Measurements from ENCODE around the gene SND1.

Gene SND1

DNA sequence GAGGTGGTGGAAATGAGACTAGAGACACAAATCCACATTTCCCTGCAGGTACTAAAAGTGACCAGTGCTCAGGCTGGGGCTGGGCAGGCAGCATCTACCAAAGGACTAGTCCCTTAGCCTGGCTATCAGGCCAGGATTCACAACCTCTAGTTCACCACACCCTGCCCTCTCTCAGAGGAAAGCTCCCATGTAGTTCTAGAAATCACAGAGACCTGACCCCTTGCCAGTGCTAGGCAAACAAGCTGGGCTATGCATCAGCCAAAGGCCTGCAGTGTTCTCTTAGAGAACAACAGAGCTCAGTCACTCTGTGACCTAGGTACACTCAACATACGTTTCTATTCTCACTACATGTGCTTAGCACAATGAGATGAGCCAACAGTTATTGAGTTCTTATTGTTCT is 405.9 kb downstream of the SND1 start:
- no peak for DNase-seq

DNA sequence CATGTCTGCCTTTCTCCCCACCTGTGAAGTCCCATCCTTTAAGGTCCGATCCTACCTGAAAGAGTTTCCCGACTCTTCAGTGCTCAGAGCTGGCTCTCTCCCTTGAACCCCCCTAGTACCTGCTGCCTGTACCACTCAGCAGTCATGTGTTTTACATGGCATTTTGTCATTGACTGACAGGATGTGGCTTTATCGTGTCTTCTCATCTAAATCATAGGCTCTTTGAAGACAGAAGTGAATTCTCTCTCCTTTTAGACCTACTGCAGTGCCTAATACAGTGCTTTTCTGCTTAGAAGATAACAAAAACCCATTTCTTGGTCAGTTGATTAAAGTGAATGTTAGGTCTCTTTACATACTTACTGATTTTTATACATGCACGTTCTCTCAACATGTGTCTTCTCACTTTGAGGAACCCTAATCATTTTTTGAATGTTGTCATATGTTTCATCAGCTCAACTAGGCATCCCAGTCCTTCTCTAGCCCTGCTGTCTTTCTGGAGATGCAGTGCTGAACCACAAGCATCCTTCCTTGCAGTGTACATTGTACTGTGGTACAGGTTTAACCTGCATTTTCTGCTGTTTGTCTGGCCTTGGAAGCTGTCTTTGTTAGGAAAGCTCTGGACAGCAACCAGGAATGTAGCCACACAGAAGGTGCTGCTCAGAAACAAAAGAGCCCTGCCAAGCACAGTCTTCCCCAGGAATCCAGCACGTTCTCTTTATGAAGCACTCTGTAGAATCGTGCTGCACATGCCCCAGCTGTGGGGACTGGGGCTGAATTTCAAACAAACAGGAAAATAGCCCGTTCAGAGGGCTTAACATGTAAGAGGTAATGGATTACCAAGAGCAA is 407.4 kb downstream of the SND1 start:
- DNase-seq = no peak

DNA sequence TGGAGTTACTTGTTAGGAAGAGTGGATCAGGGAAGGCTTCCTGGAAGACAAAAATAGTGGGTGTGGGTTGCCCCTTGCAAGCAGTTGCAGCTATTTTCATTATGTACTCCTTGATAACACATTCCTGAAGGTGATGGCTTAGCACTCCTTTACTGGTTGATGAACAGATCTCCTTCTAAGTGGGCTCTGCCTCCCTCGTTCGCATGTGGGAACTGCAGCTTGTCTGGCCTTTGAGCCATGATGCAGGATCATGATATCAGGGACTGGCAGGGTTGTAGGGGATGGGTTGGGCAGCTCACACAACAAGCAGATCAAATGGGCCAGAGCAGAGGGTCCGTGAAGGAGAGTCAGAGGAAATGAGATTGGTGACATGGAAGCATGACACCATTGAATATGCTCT is 408.0 kb downstream of the SND1 start:
- DNase-seq = no peak

- DNase-seq = no peak
Measured at GRCh38 chr7:128063088-128063487, 411.1 kb downstream of the SND1 start.

- no peak for DNase-seq
Measured at GRCh38 chr7:128065872-128066271, 413.9 kb downstream of the SND1 start.

DNA sequence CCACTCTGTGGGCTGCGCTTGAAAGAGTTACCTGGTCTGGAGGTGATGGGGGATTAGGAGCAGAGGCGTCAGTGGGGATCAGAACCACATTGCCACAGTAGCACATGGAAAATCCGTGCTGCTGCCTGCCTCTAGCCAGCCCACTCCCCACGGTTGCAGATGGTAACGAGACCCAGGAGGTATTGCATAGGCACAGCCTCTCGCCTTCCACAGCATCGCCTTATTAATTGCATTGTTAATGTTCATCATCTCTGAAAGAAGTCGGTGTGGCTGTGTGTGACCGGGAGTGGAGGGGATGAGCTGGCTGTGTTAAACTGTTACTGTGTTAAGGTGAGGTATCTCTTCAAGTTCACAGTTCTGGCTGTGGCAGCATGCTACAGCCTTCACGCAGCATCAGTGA is 414.4 kb downstream of the SND1 start:
- no peak for DNase-seq

GRCh38 chr7:128066858-128067257 is 414.9 kb downstream of the SND1 start:
- DNase-seq = no peak

DNA sequence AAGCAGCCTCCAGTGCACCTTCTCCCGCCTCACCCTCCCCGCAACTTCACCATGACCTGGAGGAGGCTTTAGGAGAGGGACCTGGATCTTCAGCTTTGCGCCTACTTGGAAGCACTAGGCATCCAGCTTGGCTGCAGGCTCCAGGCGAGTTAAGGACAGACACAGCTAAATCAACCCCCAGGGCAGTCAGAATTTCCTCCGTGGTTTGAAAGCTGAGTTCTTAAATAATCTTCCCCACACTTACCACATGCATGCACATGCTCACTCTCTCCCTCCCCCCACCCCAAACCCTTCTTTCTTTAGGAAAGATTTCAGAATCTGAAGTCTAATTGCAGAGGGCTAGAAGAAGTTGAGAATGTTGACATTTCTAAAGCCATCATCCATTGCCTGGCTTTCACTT is 416.0 kb downstream of the SND1 start:
- DNase-seq = no peak

DNA sequence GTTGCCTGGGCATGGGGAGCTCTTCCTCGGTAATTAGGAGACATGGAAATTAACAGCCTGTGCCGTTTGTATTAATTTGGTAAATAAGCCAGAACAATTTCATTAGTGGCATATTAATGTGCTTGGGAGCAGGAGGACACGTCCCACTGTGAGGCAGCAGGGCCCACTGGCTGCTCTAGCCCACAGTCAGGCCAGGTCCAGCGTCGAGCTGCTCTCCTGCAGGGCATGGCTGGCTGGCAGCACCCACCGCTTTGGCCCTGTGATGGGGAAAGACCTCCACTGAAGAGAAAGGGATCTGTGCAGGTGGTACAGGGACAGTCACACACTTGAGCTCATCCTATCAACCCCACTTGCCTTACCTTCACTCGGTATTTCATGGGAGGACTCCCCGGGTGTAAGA is 416.8 kb downstream of the SND1 start:
- DNase-seq = no peak

- no peak for DNase-seq
Measured at GRCh38 chr7:128069373-128070364, 417.7 kb downstream of the SND1 start.

DNA sequence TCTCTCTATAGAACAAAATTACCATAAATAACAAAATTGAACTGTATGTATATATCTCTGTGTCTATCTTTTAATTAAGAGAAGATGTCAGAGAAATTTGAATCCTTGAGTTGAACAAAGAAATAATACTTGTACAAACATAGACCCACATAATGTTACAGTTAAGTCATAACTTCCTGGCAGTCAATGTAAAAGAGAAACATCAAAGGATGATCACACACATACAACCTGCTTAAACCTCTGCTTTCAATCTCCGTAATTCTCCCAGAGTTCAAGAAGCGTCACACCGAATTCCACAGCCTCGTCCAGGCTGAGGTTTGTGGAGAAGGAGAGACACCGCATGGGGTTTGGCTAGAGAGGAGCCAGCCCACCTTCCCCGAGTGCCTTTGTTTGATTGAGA is 419.4 kb downstream of the SND1 start:
- DNase-seq = no peak

GRCh38 chr7:128071801-128072200 is 419.8 kb downstream of the SND1 start:
- no peak for DNase-seq

DNA sequence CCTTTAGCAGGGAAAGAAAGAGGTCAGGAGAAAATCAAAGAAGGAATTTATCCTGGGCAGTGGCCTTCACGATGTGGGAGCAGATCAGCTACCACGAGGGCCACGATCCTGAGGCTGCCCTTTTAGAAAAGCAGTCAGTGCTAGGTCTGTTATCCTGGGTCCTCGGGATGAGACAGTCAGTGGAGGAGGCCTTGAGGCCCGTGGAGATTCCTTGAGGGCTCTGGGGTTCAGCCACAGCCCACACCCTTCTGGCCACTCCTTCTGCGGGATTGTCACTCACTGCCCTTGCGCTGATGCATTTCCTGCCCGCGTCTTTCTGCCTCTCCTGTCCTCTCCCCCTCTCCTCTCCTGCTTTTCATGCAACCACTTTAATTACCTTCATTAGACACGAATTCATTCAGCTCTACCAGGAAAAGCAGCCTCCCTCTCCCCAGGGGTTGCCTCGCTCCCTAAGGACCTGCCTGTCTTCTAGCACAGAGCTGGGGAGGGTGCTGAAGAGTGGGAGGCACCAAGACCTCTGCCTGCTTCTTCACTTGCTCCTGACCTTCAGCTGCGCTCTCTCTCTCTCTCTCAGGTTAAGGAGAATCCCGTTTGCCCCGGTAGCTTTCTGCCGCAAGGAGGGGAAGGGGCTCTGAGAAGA is 421.8 kb downstream of the SND1 start:
- no peak for DNase-seq

GRCh38 chr7:128074336-128074735 is 422.3 kb downstream of the SND1 start:
- no peak for DNase-seq

GRCh38 chr7:128074736-128075135 is 422.7 kb downstream of the SND1 start:
- no peak for DNase-seq

GRCh38 chr7:128075242-128076095 is 423.5 kb downstream of the SND1 start:
- no peak for DNase-seq

DNA sequence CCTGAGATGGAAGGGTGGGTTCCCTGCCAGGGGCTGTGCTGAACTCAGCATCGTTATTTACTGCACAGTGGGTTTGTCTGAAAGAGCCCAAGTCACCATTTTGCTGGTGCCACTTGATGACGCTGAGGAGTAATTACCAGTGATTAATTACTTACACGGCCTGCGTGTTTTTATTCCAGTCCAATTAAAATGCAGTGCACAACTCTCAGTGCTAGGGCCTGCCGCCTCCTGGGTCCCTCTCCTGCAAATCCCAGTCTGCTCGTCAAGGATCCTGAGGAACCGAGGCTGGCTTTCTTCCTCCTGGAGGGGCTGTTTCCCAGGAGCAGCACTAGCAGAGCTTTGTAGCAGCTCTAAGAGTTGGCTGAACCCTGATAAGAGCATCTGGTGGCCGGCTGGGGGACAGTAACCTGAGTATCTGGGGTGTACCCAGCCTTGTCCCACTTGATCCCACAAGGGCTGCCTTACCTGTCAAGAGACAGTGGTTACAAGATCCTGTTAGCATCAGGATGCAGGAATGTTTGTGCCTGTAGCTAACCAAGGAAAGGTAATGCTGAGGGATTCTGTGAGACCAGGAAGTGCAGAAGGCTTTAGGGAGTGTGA is 424.3 kb downstream of the SND1 start:
- no peak for DNase-seq

- DNase-seq = peak; percentile 65
Measured at GRCh38 chr7:128076796-128077271, 424.8 kb downstream of the SND1 start.

- DNase-seq = no peak
Measured at GRCh38 chr7:128078309-128078708, 426.3 kb downstream of the SND1 start.

DNA sequence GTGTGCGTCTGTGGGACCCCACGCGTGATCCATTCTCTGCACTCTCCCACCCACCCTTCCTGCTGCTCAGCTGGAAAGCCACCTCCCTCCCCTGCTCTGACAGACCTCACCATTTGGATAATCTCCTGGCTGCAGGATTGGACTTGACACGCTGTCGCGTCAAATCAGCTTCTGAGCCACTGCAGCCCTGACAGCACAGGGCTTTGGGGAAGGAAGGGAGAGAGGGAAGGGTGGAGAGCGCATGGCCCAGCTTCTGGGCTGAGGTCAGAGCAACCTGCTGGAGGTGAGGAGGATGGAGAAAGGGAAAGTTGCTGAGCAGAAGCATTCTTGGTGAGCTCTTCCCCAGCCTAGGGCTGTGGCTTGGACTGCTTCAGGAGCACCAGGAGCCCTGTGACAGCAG is 428.2 kb downstream of the SND1 start:
- no peak for DNase-seq

GRCh38 chr7:128081351-128081750 is 429.4 kb downstream of the SND1 start:
- no peak for DNase-seq

GRCh38 chr7:128081808-128082207 is 429.8 kb downstream of the SND1 start:
- no peak for DNase-seq

Measured in NCI-H1092 (cell line).